Lung (tissue), 12 donors: ENCODE data around the gene CHIC2. TPM values are rescaled to one million over a fixed set of nuclear protein-coding genes. Genes with fewer than 3 reads are reported as not detected.

ENCODE experiments used
- ATAC-seq: fragments of 200-7000 bp; cut with Tn5 transposase; one replicate; pipeline ENCODE4 v1.9.1; 2020; ENCODE audit warnings: moderate number of reproducible peaks; ENCODE audit not compliant: insufficient read depth, low FRiP score
- DNase-seq, 3 donors: peaks; one replicate each; pipeline ENCODE4 v3.0.0-alpha.2; 2013 to 2017
- H3K27ac ChIP-seq, 2 donors: one replicate each; pipeline ENCODE4 v1.5.1; 2013; ENCODE audit warnings: mild to moderate bottlenecking in 2 of 2, moderate library complexity in 2 of 2, control low read depth in 1 of 2, inconsistent platforms in 1 of 2, low read depth in 1 of 2, low read length in 1 of 2
- H3K27me3 ChIP-seq, 3 donors: one replicate each; pipeline ENCODE4 v1.5.1; 2013; ENCODE audit warnings: low read length in 2 of 3; ENCODE audit not compliant: control insufficient read depth in 3 of 3, insufficient read depth in 3 of 3
- H3K36me3 ChIP-seq, 4 donors: one replicate each; pipeline ENCODE4 v1.5.1; 2013; ENCODE audit warnings: low read length in 4 of 4, mild to moderate bottlenecking in 1 of 4, moderate library complexity in 1 of 4; ENCODE audit not compliant: control insufficient read depth in 4 of 4, insufficient read depth in 4 of 4
- H3K4me1 ChIP-seq, 5 donors: one replicate each; pipeline ENCODE4 v1.5.1; 2013; ENCODE audit warnings: low read length in 5 of 5, mild to moderate bottlenecking in 2 of 5, moderate library complexity in 1 of 5; ENCODE audit not compliant: control insufficient read depth in 5 of 5, insufficient read depth in 5 of 5
- H3K4me3 ChIP-seq: one replicate; pipeline ENCODE4 v1.5.1; 2013; ENCODE audit warnings: mild to moderate bottlenecking, control low read depth, moderate library complexity
- H3K9ac ChIP-seq, 2 donors: one replicate each; pipeline ENCODE4 v1.5.1; 2013; ENCODE audit warnings: low read length in 2 of 2, control low read depth in 1 of 2; ENCODE audit not compliant: insufficient read depth in 1 of 2
- H3K9me3 ChIP-seq, 4 donors: one replicate each; pipeline ENCODE4 v1.5.1; 2013; ENCODE audit warnings: low read length in 3 of 4, mild to moderate bottlenecking in 1 of 4, moderate library complexity in 1 of 4; ENCODE audit not compliant: control insufficient read depth in 4 of 4, insufficient read depth in 3 of 4
- CTCF ChIP-seq: IDR thresholded peaks from 2 replicates; pipeline ENCODE4 v1.5.1; 2012; ENCODE audit warnings: mild to moderate bottlenecking; ENCODE audit errors: control extremely low read depth, extremely low read depth
- WGBS, 2 donors: extraction: QIAGEN DNeasy Blood & Tissue Kit; methylation state at CpG; one replicate each; pipeline ENCODE4 v1.1.7; 2013; 5-methylcytosine and 5-hydroxymethylcytosine counted together
- polyA plus RNA-seq, 2 donors: library from polyadenylated mRNA; stranded (reverse); fragments of 200-250 nt; gene quantifications; one replicate each; pipeline ENCODE4 v1.2.1, GENCODE V29; 2013
- total RNA-seq, 2 donors: library from RNA; depleted of rRNA in 1 of 2; stranded (reverse); fragments of >200 nt in 1 of 2; gene quantifications; one replicate each; pipeline ENCODE4 v1.2.1, GENCODE V29; 2014 to 2021
- donor health status: control.
- donor health status: control.
- donor health status: Bipolar disorder and iron deficiency.
- donor health status: healthy.
- donor health status: DM: yes; HTN: yes; CAD: no.

The CHIC2 gene
- total and polyA plus RNA-seq, 4 donors = 12.6 to 52.8 (median 30.5) TPM

- DNase-seq = no peak
- no peak for TF ChIP-seq CTCF
- 93 to 97% methylated on average over 1 of the region's 1 CpG for WGBS, 2 donors
- Histone ChIP-seq H3K4me1 (no peaks in the 10 kb centered on the region), H3K9ac (no peak overlapping the region), H3K27me3 (peaks cover 0 to 2% (median 0%) of the 10 kb centered on the region in 3 donors), H3K36me3 (no peaks in the 10 kb centered on the region), H3K9me3 (peaks cover 0 to 2% (median 0%) of the 10 kb centered on the region in 4 donors), H3K4me3 (no peak overlapping the region), H3K27ac (no peak overlapping the region)
- ATAC-seq = no peak
Observed at GRCh38 chr4:53967986-53968385, 96.4 kb downstream of the CHIC2 start.

- DNase-seq (no peak), ATAC-seq (no peak)
- WGBS, 2 donors = 79 to 80% methylated on average over 3 of the region's 3 CpGs
- Histone ChIP-seq H3K27ac (no peak overlapping the region), H3K4me1 (peaks cover 0 to 22% (median 0%) of the 10 kb centered on the region in 5 donors), H3K9ac (no peak overlapping the region), H3K27me3 (no peaks in the 10 kb centered on the region), H3K9me3 (peaks cover 0 to 2% (median 0%) of the 10 kb centered on the region in 4 donors), H3K4me3 (no peak overlapping the region), H3K36me3 (no peaks in the 10 kb centered on the region)
- TF ChIP-seq CTCF = no peak
Observed at GRCh38 chr4:53963781-53964180, 100.6 kb downstream of the CHIC2 start.

- H3K4me1 ChIP-seq = peaks cover 0 to 22% (median 0%) of the 10 kb centered on the region in 5 donors
- H3K9me3 ChIP-seq = peaks cover 0 to 2% (median 0%) of the 10 kb centered on the region in 4 donors
- DNase-seq (no peak), ATAC-seq (no peak)
- no peak for TF ChIP-seq CTCF
- no peak overlapping the region for H3K9ac ChIP-seq
- WGBS, 2 donors = 95 to 96% methylated on average over 4 of the region's 4 CpGs
- no peaks in the 10 kb centered on the region for H3K27me3 ChIP-seq
- no peaks in the 10 kb centered on the region for H3K36me3 ChIP-seq
- no peak overlapping the region for H3K4me3 ChIP-seq
- no peak overlapping the region for H3K27ac ChIP-seq
Observed at GRCh38 chr4:53963336-53963735, 101.1 kb downstream of the CHIC2 start.
